OCI-LY1 (cell line): ENCODE data around the gene KCNJ4.

Source experiments
- EZH2 ChIP-seq: fragments of 200-600 bp; sonication (generic), shearing (Covaris generic); IDR thresholded peaks from 2 replicates; pipeline ENCODE4 v1.8.0; 2017; ENCODE audit warnings: borderline replicate concordance, mixed run types, mild to moderate bottlenecking, antibody characterized with exemption, low read length, moderate library complexity, mixed read lengths
- TF ChIP-seq, protein P1 (sequence below): fragments of 200-600 bp; sonication (generic), shearing (Covaris generic); IDR thresholded peaks from 2 replicates; pipeline ENCODE4 v1.5.1; 2017; ENCODE audit warnings: mild to moderate bottlenecking, antibody characterized with exemption, low read length, moderate library complexity, mixed read lengths

- TF ChIP-seq, protein P1, sequence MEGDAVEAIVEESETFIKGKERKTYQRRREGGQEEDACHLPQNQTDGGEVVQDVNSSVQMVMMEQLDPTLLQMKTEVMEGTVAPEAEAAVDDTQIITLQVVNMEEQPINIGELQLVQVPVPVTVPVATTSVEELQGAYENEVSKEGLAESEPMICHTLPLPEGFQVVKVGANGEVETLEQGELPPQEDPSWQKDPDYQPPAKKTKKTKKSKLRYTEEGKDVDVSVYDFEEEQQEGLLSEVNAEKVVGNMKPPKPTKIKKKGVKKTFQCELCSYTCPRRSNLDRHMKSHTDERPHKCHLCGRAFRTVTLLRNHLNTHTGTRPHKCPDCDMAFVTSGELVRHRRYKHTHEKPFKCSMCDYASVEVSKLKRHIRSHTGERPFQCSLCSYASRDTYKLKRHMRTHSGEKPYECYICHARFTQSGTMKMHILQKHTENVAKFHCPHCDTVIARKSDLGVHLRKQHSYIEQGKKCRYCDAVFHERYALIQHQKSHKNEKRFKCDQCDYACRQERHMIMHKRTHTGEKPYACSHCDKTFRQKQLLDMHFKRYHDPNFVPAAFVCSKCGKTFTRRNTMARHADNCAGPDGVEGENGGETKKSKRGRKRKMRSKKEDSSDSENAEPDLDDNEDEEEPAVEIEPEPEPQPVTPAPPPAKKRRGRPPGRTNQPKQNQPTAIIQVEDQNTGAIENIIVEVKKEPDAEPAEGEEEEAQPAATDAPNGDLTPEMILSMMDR, result no peak
- no peak for TF ChIP-seq EZH2
These were observed 26.9 kb upstream of the KCNJ4 start for GRCh38 chr22:38481871-38482332.
